Stimulated activated naive CD4-positive, alpha-beta T cell treated with Interleukin-2 at 50 U/mL for 16 hours (primary cell): ENCODE results near the gene CCDC77.

Experiments used
- DNase-seq: peaks from one replicate; lab custom pipeline; 2025; lab: John Stamatoyannopoulos, UW

The CCDC77 gene

DNA sequence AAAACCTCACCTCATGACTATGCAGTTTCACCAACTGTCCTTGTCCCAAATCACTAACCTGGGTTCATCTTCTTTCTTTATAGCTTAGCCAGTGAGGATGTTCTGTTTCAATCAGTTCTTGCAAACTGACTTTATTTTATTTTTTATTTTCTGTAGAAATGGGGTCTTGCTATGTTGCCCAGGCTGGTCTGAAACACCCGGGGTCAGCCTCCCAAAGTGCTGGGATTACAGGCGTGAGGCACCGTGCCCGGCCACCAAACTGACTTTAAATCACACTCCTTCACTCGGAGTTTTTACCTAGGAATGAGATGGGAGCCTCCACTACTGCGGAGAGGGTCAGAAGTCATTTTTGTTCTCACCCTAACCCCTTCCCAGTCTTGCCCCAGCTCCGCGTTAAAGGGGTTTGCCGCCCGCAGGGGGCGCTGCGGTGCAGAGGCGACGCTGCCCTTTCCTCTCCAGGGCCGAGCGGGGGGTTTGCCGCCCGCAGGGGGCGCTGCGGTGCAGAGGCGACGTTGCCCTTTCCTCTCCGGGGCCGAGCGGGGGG is 51.3 kb downstream of the CCDC77 start:
- peak; percentile 52 for DNase-seq

- no peak for DNase-seq
These were observed 53.4 kb downstream of the CCDC77 start for GRCh38 chr12:454833-455232.

DNA sequence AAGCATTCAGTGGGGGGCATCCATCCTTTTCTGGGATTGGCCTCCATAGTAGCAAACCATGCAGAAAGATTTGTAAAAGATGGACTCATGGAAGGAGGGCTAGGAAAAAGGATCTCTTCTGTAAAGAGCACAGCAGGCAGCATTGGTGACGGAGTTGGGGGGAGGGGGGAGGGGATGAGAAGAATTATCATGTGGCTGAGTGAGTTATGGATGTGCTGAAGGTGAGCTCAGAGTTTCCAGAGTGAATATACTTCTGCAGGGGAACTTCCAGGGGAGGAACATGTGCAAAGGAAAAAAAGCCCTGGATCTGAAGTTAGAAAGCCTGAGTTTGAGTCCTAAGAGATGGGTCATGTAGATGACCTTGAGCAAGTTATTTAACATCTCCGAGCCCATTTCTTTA is 54.4 kb downstream of the CCDC77 start:
- no peak for DNase-seq

GRCh38 chr12:457676-458075 is 56.2 kb downstream of the CCDC77 start:
- no peak for DNase-seq

DNA sequence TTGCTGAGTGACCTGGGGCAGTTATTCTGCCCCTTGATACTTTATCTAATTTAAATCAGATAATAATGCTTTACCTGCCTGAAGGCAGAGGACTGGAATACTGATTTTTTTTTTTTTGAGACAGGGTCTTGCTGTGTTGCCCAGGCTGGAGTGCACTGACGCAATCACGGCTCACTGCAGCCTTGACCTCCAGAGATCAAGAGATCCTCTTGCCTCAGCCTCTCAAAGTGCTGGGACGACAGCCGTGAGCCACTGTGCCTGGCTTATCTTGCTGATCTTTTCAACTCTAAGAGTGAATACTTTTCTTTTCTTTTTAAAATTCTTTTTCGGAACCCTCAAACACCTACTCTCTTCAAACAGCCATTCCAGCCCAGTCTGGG is 57.6 kb downstream of the CCDC77 start:
- no peak for DNase-seq

DNA sequence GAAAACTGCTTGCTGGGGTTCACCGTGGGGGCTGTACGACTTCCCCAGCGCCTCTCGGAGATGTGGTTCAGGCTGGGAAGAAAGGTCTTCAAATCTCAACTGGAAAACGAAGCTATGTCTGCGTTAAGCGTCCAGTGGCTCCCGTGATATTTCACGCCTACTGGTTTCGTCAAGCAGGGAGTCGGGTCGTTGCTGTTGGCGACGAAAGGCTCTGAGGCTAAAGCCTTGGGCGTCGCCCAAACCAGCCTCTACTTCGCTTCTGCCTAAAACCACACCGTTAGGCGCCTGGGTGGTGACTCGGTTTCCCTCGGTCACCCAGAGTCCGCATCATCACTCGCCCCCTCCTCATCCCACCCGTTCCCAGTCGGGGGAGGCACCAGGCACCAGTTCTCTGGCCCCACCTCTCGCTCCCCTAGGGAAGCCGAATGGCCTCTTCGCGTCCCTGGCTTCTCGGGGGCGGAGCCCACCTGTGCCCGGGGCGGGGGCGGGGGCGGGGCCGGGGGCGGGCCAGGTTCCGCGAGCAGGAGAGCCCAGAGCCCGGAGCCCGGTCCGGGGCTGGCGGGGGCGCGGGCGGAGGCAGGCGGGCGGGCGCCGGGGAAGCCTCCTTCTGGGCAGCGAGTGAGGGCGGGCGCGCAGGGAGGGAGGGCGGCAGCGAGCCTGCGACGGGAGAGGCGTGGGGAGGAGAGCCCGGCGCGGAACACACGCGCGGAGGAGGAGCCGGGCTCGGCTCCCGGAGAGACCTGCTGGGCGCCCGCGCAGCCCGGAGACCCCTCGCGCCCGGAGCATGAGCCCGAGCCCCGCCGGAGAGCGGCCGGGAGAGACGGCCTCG is 58.2 kb downstream of the CCDC77 start, which contains the start of gene B4GALNT3:
Gene B4GALNT3 (plus strand): TSS at position 510 of the 829 bp plus-strand sequence. CDS start 438 bp downstream, outside the sequence.
- peak; percentile 32 for DNase-seq

DNA sequence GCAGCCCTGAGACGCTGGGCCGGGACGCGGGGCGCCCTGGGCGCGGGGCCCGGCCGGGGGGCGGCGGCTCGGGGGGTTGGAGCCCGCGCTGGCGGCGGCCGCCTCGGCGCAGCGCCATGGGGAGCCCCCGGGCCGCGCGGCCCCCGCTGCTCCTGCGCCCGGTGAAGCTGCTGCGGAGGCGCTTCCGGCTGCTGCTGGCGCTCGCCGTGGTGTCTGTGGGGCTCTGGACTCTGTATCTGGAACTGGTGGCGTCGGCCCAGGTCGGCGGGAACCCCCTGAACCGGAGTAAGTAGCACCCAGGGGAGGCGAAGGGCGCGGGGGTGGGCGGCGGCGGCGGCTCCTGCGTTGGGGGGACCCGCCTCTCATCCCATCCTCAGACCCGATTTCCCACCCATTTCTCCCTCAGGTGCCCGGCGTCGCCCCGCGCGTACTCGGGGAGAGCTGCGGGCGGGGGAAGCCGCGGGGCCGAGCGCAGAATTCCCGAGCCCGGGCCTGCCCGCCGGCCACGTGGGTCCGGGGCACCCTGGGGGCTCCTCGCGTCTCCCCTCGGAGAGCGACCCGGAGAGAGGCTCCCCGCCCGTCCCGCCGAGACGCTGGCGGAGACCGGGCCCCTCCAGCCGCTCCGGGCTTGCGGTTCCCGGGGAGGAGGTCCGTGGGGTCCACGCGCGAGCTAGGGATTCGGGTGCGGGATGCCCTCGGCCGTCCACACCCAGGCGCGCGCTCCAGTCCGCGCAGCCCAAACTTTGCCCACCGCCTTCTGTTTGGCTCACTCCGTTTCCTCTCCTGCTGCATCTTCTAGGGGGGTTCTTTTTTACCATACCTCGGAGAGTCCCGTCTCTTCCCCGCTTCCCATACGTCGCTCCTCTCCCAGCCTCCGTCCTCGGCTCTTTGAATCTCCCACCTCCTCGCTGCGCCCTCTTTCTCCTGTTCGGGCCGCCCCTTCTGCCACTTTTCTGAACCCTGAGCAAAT is 59.1 kb downstream of the CCDC77 start:
- DNase-seq = peak; percentile 22

DNA sequence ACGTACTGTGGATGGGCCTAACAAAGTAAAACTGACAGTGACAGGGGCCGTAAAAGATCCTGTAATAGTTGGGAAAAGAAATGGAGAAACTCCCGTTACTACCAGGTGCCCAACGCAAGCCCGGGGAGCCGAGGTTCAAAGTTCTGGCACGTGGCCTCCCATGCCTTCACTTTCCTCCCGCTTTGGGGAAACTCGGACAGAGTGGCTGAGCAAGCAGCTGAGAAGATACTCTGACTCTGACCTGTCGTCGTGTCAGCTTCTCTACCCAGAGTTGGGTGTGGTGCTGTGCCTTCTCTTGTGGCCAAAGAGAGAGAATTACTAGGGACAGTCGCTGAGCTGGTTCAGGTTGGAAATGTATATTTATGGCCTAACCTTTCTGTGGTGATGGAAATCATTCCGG is 60.0 kb downstream of the CCDC77 start:
- DNase-seq = no peak

GRCh38 chr12:462936-463705 is 61.7 kb downstream of the CCDC77 start:
- DNase-seq = no peak

GRCh38 chr12:464484-465267 is 63.2 kb downstream of the CCDC77 start:
- no peak for DNase-seq

DNA sequence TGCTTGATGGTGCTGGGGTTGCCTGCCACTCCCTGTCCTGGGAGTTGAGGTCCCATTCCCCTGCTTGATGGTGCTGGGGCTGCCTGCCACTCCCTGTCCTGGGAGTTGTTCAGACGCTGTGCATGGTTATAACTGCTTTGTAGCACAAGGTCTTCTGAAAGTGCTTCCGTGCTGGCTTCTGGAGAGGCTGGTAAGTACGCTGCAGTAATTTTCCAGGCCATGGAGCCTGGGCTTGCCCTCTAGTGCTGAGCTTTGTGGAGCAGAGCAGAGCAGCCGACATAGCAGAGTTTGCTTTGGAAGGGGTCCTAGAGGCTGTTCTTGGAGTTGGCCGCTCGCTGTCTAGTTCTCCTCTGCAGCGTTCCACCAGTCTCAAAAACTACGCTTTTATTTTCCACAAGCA is 64.6 kb downstream of the CCDC77 start:
- no peak for DNase-seq

- no peak for DNase-seq
These were observed 65.3 kb downstream of the CCDC77 start for GRCh38 chr12:466762-467161.

GRCh38 chr12:467591-467990 is 66.1 kb downstream of the CCDC77 start:
- no peak for DNase-seq

DNA sequence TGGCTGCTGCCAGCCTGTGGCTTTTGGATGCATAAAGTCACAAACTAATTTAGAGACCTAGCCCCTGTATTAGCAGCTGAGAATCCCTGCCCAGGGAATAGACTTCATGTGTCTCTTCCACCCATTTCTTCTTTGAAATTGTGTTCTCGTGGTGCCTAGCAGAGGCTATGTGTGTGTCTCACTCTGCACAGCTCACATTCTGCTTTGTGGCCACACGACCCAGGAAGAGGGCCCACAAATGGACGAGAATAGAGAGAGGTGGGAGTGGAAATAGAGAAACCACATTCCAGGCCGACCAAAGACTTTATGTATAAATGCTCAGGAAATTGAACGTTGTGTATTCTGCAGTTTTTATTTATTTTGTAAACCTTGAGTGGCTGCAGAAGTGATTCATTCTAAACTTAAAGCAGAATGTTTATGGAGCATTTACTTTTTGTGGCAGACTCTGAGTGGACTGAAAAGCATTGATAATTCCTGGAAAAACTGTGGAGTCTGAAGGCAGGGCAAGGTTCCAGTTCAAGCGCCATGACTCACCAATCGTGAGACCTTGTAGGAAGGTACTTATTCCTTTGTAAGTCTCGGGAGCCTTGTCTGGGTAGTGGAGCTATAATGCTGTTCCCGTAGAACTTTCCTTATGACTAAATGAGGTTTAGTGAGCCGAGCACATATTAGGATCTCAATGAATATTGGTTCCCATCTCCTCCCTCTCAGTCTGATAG is 67.4 kb downstream of the CCDC77 start:
- no peak for DNase-seq

GRCh38 chr12:470133-470532 is 68.7 kb downstream of the CCDC77 start:
- no peak for DNase-seq

- DNase-seq = no peak
These were observed 71.8 kb downstream of the CCDC77 start for GRCh38 chr12:473198-473597.

DNA sequence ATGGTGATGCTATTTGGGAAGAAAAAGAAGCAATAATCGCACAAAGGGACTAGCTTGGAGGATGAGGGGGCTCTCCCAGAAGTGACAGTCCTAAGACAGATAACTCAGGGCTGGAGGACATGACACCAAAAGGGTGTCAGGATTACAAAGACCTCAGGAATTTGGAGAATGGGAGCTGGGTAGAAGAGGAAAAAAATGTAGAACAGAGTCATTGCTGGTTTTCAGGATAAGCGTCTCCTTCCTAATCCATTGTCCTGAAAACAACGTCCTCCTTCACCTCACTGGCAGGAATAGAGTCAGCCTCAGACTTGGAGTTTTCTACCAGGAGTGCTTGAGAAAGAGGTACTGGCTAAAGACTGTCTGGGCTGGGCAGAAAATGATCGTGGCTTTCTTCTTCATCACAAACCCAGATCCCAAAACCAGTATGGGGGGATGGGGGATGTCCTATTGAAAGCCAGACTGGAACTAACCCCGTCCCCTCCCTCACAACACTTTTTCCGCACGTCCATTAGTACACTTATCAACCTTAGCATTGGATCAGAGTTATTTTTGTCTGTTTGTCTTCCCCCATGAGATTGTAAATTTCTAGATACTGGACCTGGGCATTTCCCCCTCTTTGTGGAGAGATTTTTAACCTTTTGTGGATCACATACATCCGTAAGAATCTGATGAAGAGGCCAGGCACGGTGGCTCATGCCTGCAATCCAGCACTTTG is 72.6 kb downstream of the CCDC77 start:
- no peak for DNase-seq

- DNase-seq = no peak
These were observed 73.8 kb downstream of the CCDC77 start for GRCh38 chr12:475286-475685.

DNA sequence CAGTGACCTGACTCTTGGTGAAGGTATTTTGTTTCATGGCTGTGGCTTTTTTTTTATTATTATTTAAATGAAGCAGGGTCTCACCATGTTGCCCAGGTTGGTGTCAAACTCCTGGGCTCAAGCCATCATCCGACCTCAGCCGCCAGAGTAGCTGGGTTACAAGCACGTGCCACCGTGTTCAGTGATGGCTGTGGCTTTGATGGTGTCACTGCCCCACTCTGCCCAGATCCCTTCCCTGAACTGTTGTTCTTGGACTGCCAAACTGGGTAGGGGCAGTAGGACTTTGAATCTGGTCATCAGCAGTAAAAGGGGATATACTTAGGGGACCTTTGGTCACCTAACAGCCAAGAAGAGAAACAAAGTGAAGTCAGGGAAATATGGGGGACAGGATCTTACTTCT is 77.7 kb downstream of the CCDC77 start:
- DNase-seq = no peak
